SK-N-MC (cell line): Measurements from ENCODE around the gene SLC4A7.
"Not testable (repeated sequence)": the region's sequence is repeated elsewhere in the genome, so short reads cannot be mapped to it uniquely, and the experiment has no call there.

Experiments used
- DNase-seq: peaks from one replicate; pipeline ENCODE4 v3.0.0-alpha.2; 2011; ENCODE audit warnings: low read depth, low spot score
- H3K27ac ChIP-seq: fragments of 200-600 bp; sonication (generic); 2 replicates; pipeline ENCODE4 v1.5.1; 2016; ENCODE audit warnings: mixed run types
- H3K36me3 ChIP-seq: fragments of 200-600 bp; sonication (generic); 2 replicates; pipeline ENCODE4 v1.6.1; 2017; ENCODE audit warnings: antibody characterized with exemption, low read length, mixed read lengths; ENCODE audit not compliant: insufficient read depth
- H3K4me3 ChIP-seq: fragments of 200-600 bp; sonication (generic); 2 replicates; pipeline ENCODE4 v1.5.1; 2016
- H3K9ac ChIP-seq: fragments of 200-600 bp; sonication (generic); 2 replicates; pipeline ENCODE4 v1.8.0; 2017; ENCODE audit warnings: mixed run types, mixed read lengths; ENCODE audit not compliant: insufficient read length
- H3K9me3 ChIP-seq: fragments of 200-600 bp; sonication (generic); 2 replicates; pipeline ENCODE4 v1.6.1; 2017; ENCODE audit warnings: low read depth, mild to moderate bottlenecking, antibody characterized with exemption, low read length, moderate library complexity, mixed read lengths
- EZH2 ChIP-seq: fragments of 200-600 bp; sonication (generic); IDR thresholded peaks from one replicate; pipeline ENCODE4 v1.6.1; 2017; ENCODE audit warnings: antibody characterized with exemption
- FOXP2 ChIP-seq: optimal IDR thresholded peaks from 2 replicates; pipeline ENCODE3; 2011; ENCODE audit warnings: mild to moderate bottlenecking, moderate library complexity; ENCODE audit not compliant: insufficient read depth; ENCODE audit errors: extremely low read length, control extremely low read depth
- POLR2AphosphoS5 ChIP-seq: IDR thresholded peaks from 2 replicates; pipeline ENCODE4 v1.6.1; 2012; ENCODE audit warnings: mild to moderate bottlenecking, low read depth, low read length, borderline replicate concordance

Gene SLC4A7

GRCh38 chr3:27454461-27454860 is 29.7 kb downstream of the SLC4A7 start:
- Histone ChIP-seq H3K36me3 (no peaks in the 10 kb centered on the region), H3K27ac (no peak overlapping the region), H3K4me3 (no peak overlapping the region), H3K9ac (no peak overlapping the region), H3K9me3 (no peaks in the 10 kb centered on the region)
- TF ChIP-seq EZH2 = no peak
- TF ChIP-seq POLR2AphosphoS5 = no peak
- TF ChIP-seq FOXP2 = no peak
- no peak for DNase-seq

GRCh38 chr3:27452368-27453090 is 31.7 kb downstream of the SLC4A7 start:
- Histone ChIP-seq H3K27ac (no peak overlapping the region), H3K9me3 (no peaks in the 10 kb centered on the region), H3K9ac (no peak overlapping the region), H3K4me3 (no peak overlapping the region), H3K36me3 (no peaks in the 10 kb centered on the region)
- no peak for DNase-seq
- TF ChIP-seq EZH2 (no peak), POLR2AphosphoS5 (no peak), FOXP2 (no peak)

GRCh38 chr3:27451842-27452241 is 32.3 kb downstream of the SLC4A7 start:
- Histone ChIP-seq H3K36me3 (no peaks in the 10 kb centered on the region), H3K9me3 (no peaks in the 10 kb centered on the region)
- TF ChIP-seq POLR2AphosphoS5 (no peak), FOXP2 (no peak), EZH2 (no peak)

GRCh38 chr3:27451251-27451650 is 32.9 kb downstream of the SLC4A7 start:
- no peak overlapping the region for H3K27ac ChIP-seq
- no peak overlapping the region for H3K9ac ChIP-seq
- no peak overlapping the region for H3K4me3 ChIP-seq
- no peaks in the 10 kb centered on the region for H3K36me3 ChIP-seq
- TF ChIP-seq FOXP2 = no peak
- no peak for TF ChIP-seq POLR2AphosphoS5
- no peak for TF ChIP-seq EZH2
- H3K9me3 ChIP-seq = no peaks in the 10 kb centered on the region
- no peak for DNase-seq

More at GRCh38 chr3:27451842-27452241, 32.3 kb downstream of the SLC4A7 start:
- H3K9ac ChIP-seq = no peak overlapping the region
- DNase-seq = no peak
- no peak overlapping the region for H3K4me3 ChIP-seq
- no peak overlapping the region for H3K27ac ChIP-seq

GRCh38 chr3:27449530-27450150 is 34.5 kb downstream of the SLC4A7 start:
- Histone ChIP-seq H3K9ac (no peak overlapping the region), H3K36me3 (no peaks in the 10 kb centered on the region), H3K27ac (no peak overlapping the region), H3K4me3 (no peak overlapping the region), H3K9me3 (no peaks in the 10 kb centered on the region)
- DNase-seq = no peak
- TF ChIP-seq FOXP2 (no peak), POLR2AphosphoS5 (no peak), EZH2 (no peak)

- H3K27ac ChIP-seq, H3K9me3 ChIP-seq, DNase-seq, H3K9ac ChIP-seq, H3K4me3 ChIP-seq: not testable (repeated sequence)
- H3K36me3 ChIP-seq = peaks cover 13% of the 10 kb centered on the region
These were observed 41.2 kb downstream of the SLC4A7 start for GRCh38 chr3:27442995-27443394.

- not testable (repeated sequence) for DNase-seq, H3K4me3 ChIP-seq, H3K9ac ChIP-seq, H3K27ac ChIP-seq, H3K9me3 ChIP-seq
- H3K36me3 ChIP-seq = peaks cover 13% of the 10 kb centered on the region
These were observed 45.8 kb downstream of the SLC4A7 start for GRCh38 chr3:27438352-27438751.

GRCh38 chr3:27431116-27431515 is 53.1 kb downstream of the SLC4A7 start:
- H3K9ac ChIP-seq = no peak overlapping the region
- H3K36me3 ChIP-seq = peaks cover 3% of the 10 kb centered on the region; the same call in 1 of the 2 replicates
- DNase-seq = no peak
- no peaks in the 10 kb centered on the region for H3K9me3 ChIP-seq
- H3K4me3 ChIP-seq = no peak overlapping the region
- TF ChIP-seq EZH2 (no peak), FOXP2 (no peak), POLR2AphosphoS5 (no peak)
- no peak overlapping the region for H3K27ac ChIP-seq

- DNase-seq = no peak
- H3K27ac ChIP-seq = no peak overlapping the region
- no peak overlapping the region for H3K4me3 ChIP-seq
- no peaks in the 10 kb centered on the region for H3K9me3 ChIP-seq
- TF ChIP-seq EZH2 (no peak), FOXP2 (no peak), POLR2AphosphoS5 (no peak)
- H3K9ac ChIP-seq = no peak overlapping the region
- peaks cover 3% of the 10 kb centered on the region; the same call in 1 of the 2 replicates for H3K36me3 ChIP-seq
These were observed 54.3 kb downstream of the SLC4A7 start for GRCh38 chr3:27429909-27430308.
